ENCODE data around the gene DAB2IP.

DNA sequence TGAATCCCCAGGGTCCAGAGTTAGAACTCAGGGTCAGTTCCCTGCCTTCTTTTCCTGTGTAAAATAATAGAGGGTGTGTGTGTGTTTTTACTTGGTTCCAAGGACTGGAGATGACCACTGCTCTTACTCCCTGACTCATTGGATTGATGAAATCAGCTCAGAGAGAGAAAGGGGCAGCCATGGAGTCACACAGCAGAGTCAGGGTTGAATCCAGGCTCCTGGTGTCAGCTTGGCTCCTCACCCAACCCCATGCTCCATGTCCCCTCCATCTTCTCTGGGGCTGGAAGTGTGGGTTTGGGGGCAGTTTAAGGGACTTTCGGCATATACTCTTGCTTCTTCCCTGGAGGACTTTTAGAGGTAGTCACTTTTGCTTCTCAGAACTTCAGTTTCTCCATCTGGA is 21.6 kb downstream of the DAB2IP start:
- TF ChIP-seq, protein P1, sequence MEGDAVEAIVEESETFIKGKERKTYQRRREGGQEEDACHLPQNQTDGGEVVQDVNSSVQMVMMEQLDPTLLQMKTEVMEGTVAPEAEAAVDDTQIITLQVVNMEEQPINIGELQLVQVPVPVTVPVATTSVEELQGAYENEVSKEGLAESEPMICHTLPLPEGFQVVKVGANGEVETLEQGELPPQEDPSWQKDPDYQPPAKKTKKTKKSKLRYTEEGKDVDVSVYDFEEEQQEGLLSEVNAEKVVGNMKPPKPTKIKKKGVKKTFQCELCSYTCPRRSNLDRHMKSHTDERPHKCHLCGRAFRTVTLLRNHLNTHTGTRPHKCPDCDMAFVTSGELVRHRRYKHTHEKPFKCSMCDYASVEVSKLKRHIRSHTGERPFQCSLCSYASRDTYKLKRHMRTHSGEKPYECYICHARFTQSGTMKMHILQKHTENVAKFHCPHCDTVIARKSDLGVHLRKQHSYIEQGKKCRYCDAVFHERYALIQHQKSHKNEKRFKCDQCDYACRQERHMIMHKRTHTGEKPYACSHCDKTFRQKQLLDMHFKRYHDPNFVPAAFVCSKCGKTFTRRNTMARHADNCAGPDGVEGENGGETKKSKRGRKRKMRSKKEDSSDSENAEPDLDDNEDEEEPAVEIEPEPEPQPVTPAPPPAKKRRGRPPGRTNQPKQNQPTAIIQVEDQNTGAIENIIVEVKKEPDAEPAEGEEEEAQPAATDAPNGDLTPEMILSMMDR (conservative IDR thresholded peaks at IDR 0.05): no peak
- TF ChIP-seq ZFX (IDR thresholded peaks at IDR 0.05): no peak
